ENCODE results near the gene CDC45.
A peak's percentile ranks its signal among the peaks of the same experiment; 100 is the strongest.

CDC45 gene

DNA sequence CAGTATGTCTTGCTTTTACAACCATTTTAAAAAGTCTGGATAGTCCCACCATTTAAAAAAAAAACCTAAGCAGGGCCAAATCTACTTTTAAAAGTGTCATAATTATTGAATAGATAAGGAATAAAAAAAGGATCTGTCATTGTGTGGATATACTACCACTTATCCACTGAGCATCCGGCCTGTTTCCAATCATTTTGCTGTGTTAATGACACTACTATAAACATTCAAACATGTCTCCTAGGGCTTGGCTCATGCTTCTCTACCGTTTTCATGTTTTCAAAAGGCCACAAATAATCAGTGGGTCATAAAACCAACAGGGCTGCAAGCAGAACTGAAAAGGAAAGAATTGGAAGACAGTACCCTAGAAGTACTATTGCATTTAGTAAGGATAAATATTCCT, 19.7 kb upstream of the CDC45 start:
- H3K9me3 Mint-ChIP-seq: no peaks in the 10 kb centered on the region
- H3K4me1 Mint-ChIP-seq: no peaks in the 10 kb centered on the region
- H3K27ac Mint-ChIP-seq: no peak overlapping the region
- no peaks in the 10 kb centered on the region for H3K27me3 Mint-ChIP-seq (ENCODE audit: low read depth, poor library complexity)
- no peak for DNase-seq
- TF ChIP-seq, protein P1, sequence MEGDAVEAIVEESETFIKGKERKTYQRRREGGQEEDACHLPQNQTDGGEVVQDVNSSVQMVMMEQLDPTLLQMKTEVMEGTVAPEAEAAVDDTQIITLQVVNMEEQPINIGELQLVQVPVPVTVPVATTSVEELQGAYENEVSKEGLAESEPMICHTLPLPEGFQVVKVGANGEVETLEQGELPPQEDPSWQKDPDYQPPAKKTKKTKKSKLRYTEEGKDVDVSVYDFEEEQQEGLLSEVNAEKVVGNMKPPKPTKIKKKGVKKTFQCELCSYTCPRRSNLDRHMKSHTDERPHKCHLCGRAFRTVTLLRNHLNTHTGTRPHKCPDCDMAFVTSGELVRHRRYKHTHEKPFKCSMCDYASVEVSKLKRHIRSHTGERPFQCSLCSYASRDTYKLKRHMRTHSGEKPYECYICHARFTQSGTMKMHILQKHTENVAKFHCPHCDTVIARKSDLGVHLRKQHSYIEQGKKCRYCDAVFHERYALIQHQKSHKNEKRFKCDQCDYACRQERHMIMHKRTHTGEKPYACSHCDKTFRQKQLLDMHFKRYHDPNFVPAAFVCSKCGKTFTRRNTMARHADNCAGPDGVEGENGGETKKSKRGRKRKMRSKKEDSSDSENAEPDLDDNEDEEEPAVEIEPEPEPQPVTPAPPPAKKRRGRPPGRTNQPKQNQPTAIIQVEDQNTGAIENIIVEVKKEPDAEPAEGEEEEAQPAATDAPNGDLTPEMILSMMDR (IDR thresholded peaks at IDR 0.05): no peak
- H3K4me3 Mint-ChIP-seq: no peak overlapping the region
- peaks cover 43% of the 10 kb centered on the region for H3K36me3 Mint-ChIP-seq (ENCODE audit: low read depth)

DNA sequence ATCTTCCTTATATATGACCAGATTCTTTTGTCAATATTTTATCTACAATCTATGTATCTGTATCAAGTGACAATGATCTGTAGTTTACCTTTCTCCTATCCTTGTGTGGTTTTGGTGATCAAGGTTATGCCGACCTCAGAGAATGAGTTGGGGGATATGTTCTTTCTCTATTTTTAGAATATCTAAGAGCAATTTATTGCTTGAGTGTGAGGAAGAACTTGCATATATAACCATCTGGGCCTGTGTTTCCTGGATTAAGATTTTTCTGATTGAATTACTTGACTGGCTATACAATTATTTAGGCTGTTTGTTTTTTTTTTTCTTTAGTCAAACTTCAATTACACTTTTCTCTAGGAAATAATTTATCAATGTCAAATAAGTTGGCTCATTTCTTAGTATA, 18.2 kb upstream of the CDC45 start:
- Mint-ChIP-seq H3K9me3 (no peaks in the 10 kb centered on the region), H3K4me1 (no peaks in the 10 kb centered on the region), H3K27me3 (ENCODE audit: low read depth, poor library complexity) (no peaks in the 10 kb centered on the region), H3K36me3 (ENCODE audit: low read depth) (peaks cover 38% of the 10 kb centered on the region), H3K4me3 (no peak overlapping the region), H3K27ac (no peak overlapping the region)
- TF ChIP-seq, protein P1 (IDR thresholded peaks at IDR 0.05): no peak
- no peak for DNase-seq

DNA sequence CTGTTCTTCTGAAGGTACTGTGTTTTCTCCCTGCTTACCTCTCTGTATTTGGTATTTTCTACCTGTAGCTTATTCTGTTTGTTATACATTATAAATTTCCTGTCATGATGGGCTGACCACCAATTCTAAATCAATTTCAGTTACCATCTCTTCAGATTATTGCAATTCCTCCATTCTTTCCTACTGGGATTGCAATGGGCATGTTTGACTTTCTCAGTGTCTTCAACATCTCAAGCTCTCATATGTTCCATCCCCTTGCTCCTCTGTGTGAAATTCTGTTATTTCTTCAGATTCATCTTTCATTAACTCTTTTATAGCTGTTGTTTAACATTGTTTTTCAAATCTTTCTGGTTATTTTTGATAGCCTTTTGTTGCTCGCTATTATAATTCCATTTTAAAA, 16.7 kb upstream of the CDC45 start:
- H3K4me1 Mint-ChIP-seq: no peaks in the 10 kb centered on the region
- H3K36me3 Mint-ChIP-seq (ENCODE audit: low read depth): peaks cover 38% of the 10 kb centered on the region
- no peak for DNase-seq
- H3K27ac Mint-ChIP-seq: no peak overlapping the region
- TF ChIP-seq, protein P1 (IDR thresholded peaks at IDR 0.05): no peak
- no peaks in the 10 kb centered on the region for H3K9me3 Mint-ChIP-seq
- H3K27me3 Mint-ChIP-seq (ENCODE audit: low read depth, poor library complexity): no peaks in the 10 kb centered on the region
- no peak overlapping the region for H3K4me3 Mint-ChIP-seq

DNA sequence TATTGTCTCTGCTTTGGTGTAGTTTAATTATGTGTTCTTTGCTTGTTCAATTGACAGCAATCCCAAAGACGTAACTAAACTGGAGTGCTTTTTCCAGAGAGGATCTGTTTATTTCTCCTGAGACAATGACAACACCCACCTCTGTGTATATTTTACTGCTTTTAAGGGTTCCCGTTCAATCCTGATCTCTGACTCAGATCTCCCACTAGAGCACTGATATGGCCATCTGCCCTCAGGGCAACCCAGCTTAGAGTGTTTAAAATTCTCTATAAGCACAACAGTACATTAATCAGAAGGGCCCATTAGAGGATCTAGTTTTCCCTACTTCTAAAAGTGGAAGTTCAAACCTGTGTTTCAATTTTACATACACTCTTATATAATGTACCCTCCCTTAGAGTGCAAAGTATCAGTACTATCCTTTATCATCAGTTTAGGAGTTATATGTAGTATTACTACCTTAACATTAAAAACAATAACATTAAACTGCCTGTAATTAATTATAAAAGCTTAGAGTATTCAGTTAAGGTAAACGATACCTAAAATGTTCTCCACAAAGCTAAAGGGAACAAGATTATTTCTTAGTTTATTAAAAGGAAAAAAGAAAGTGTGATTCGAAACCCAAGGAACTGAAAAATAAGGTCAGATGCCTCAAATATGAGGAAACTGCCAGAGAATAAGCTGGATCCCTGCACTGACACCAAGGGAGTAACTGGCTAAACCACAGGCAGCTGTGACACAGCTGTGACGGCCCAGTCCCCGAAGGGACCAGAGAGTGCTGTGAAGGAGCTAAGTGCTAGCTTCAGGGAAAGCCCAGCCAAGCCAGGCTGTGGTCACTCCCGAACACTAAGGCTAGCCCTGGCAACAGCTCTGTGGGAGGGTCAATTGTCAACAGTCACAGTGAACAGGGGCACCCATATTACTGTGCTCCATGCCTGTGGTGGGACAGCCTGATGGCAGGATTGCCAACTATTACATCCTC, 15.9 kb upstream of the CDC45 start:
- H3K27ac Mint-ChIP-seq: peak overlapping the region; percentile 12
- H3K36me3 Mint-ChIP-seq (ENCODE audit: low read depth): peaks cover 38% of the 10 kb centered on the region
- no peaks in the 10 kb centered on the region for H3K4me1 Mint-ChIP-seq
- DNase-seq: no peak
- TF ChIP-seq, protein P1 (IDR thresholded peaks at IDR 0.05): no peak
- no peak overlapping the region for H3K4me3 Mint-ChIP-seq
- H3K27me3 Mint-ChIP-seq (ENCODE audit: low read depth, poor library complexity): no peaks in the 10 kb centered on the region
- H3K9me3 Mint-ChIP-seq: no peaks in the 10 kb centered on the region

DNA sequence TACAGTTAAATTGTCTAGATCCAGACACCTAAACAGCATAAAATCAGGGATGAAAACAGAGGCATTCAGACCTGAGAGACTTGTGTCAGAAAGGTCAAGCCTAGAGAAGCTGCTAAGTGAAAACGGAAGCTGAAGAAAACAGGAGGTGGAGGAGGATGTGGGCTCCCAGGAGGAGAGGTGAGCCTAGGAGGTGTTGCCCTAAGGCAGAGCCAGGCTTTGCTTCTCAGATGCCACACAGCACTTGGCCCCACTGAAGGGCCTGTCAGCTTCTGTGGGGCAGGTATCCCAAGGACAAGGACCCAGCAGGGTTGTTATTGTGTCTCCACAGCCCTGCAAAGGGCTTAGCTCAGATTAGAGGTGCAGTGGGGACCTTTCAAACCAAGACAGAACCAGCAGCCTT, 15.2 kb upstream of the CDC45 start:
- H3K27ac Mint-ChIP-seq: no peak overlapping the region

More for the DNA sequence above, 15.2 kb upstream of the CDC45 start:
- no peaks in the 10 kb centered on the region for H3K9me3 Mint-ChIP-seq
- DNase-seq: no peak
- H3K27me3 Mint-ChIP-seq (ENCODE audit: low read depth, poor library complexity): no peaks in the 10 kb centered on the region
- TF ChIP-seq, protein P1 (IDR thresholded peaks at IDR 0.05): no peak
- no peak overlapping the region for H3K4me3 Mint-ChIP-seq
- H3K36me3 Mint-ChIP-seq (ENCODE audit: low read depth): peaks cover 42% of the 10 kb centered on the region
- no peaks in the 10 kb centered on the region for H3K4me1 Mint-ChIP-seq

Data from nephron progenitor cell (in vitro differentiated cells).